ENCODE data around the gene CLIP2.
"Not testable (repeated sequence)": the region's sequence is repeated elsewhere in the genome, so short reads cannot be mapped to it uniquely, and the experiment has no call there.

The CLIP2 gene

DNA sequence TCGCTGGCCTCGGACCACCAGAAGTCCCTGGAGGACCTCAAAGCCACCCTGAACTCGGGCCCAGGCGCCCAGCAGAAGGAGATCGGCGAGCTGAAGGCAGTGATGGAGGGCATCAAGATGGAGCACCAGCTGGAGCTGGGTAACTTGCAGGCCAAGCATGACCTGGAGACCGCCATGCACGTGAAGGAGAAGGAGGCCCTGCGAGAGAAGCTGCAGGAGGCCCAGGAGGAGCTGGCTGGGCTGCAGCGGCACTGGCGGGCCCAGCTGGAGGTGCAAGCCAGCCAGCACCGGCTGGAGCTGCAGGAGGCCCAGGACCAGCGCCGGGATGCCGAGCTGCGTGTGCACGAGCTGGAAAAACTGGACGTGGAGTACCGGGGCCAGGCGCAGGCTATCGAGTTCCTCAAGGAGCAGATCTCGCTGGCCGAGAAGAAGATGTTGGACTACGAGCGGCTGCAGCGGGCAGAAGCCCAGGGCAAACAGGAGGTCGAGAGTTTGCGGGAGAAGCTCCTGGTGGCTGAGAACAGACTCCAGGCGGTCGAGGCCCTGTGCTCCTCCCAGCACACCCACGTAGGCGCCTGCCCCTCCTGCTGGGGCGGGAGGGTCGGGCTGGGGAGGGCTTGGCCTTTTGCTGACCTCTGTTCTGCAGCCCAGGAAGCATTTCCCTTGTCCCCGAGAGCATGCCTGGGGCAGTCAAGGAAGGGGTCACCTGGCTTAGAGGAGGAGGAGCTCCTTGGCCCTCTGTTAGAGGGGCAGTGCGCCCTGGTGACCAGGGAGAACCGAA is 87.2 kb downstream of the CLIP2 start:
- DNase-seq, result no peak

DNA sequence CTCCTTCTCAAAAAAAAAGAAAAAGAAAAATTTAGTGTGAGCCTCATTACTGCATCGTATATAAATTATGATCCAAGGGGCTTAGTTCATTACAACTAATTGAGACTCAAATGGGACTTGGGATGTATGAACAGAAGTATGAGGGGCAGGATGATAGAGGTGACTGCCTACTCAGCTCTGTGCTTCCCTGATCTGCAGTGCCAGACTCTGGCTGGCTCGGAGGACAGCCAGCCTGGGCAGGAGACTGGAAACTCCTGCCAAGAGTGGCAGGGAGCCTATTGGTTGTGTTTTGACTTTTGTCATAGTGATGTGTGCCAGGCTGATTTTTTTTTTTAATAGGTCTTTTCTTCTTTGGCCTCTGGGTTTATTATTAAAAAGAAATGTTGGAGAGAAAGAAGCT is 90.7 kb downstream of the CLIP2 start:
- DNase-seq, result no peak

DNA sequence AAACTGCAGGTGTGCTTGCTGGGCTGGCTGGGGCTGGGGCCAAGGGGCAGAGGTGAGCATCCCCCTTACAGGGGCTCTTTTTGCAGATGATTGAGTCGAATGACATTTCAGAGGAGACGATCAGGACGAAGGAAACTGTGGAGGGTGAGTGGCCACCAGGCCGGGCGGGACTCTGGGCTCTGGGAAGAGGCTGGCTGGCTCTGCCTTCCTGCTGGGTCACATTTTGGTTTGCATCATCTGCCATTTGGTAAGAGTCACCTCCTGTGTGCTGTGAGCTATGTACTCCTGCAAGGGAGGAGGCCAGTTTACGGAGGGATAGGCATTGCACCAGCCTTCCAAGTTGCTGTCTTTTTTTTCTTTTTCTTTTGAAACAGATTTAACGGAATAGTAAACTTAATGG is 91.5 kb downstream of the CLIP2 start:
- DNase-seq, result no peak

DNA sequence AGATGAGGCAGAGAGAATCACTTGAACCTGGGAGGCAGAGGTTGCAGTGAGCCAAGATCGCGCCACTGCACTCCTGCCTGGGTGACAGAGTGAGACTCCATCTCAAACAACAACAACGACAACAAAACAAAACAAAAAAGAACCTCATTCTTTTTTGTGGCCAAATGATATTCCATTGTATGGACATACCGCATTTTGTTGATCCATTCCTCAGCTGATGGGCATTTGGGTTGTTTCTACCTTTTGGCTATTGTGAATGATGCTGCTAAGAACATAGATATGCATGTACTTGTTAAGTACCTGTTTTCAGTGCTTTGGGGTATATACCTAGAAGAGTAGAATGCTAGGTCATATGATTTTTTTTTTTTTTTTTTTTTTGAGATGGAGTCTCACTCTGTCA is 94.9 kb downstream of the CLIP2 start:
- not testable (repeated sequence) for DNase-seq

DNA sequence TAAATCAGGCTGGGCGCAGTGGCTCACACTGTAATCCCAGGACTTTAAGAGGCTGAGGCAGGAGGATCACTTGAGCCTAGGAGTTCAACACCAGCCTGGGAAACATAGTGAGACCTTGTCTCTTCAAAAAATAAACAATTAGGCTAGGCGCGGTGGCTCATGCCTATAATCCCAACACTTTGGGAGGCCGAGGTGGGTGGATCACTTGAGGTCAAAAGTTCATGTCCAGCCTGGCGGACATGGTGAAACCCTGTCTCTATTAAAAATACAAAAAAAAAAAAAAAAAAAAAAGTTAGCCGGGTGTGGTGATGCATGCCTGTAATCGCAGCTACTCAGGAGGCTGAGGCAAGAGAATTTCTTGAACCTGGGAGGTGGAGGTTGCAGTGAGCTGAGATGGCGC is 95.6 kb downstream of the CLIP2 start:
- DNase-seq, result not testable (repeated sequence)

DNA sequence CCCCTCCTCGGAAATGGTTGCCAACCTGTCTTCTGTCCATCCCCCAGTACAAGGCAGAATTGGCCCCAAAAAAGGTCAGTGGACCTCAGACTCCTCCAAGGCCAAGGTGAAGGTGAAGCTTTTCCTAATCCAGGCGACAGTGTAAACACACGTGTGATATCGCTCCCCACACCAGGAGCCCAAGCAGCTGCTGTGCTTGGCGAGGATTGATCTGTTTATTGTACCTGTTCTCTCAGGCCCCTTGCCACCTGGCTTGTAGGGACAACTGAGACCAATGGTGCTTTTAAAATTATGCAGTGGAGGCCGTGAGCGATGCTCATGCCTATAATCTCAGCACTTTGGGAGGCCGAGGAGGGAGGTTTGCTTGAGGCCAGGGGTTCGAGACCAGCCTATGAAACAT is 98.4 kb downstream of the CLIP2 start:
- no peak for DNase-seq

DNA sequence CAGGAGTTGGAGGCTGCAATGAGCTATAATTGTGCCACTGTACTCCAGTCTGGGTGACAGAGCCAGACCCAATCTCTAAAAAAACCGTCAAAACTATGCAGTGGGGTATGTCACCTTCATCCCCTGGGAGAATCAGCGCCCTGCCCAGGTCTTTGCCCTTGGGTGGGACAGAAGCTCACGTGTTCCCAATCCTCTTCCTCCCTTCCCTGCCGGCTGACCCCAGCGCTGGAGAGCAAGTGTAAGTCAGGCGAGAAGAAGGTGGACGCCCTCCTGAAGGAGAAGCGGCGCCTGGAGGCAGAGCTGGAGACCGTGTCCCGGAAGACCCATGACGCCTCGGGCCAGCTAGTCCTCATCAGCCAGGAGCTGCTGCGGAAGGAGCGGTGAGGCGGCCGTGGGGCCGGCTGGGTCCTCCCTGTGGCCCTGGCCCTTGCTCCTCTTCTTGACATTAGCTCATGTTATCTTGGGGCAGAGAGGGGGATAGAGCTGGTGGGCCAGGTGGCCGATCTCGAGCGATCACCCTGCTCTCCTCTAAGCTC is 99.7 kb downstream of the CLIP2 start:
- DNase-seq, result no peak

DNA sequence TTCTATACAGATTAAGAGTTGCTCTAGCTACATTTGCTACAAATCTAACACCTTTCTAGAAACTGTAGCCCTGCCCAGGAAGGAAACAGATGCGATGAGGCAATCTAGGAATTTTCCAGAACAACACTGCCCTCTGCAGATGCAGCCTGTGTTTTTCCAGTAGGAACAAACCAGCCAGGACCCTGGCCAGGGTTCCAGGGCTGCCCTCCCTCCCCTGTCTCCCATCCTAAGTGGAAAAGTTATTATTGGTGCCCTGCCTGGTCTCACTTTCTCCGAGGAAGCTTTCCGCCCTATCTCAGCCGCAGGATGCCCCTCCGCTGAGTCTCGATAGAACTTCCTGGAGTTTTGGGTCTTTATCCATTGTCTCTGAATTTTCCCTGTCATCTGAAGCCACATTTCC is 104.5 kb downstream of the CLIP2 start:
- DNase-seq, result not testable (repeated sequence)

DNA sequence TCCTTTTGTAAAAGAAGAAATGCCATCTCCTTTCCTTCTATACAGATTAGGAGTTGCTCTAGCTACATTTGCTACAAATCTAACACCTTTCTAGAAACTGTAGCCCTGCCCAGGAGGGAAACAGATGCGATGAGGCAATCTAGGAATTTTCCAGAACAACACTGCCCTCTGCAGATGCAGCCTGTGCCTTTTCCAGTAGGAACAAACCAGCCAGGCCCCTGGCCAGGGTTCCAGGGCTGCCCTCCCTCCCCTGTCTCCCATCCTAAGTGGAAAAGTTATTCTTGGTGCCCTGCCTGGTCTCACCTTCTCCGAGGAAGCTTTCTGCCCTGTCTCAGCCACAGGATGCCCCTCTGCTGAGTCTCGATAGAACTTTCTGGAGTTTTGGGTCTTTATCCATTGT is 105.4 kb downstream of the CLIP2 start:
- DNase-seq, result not testable (repeated sequence)

DNA sequence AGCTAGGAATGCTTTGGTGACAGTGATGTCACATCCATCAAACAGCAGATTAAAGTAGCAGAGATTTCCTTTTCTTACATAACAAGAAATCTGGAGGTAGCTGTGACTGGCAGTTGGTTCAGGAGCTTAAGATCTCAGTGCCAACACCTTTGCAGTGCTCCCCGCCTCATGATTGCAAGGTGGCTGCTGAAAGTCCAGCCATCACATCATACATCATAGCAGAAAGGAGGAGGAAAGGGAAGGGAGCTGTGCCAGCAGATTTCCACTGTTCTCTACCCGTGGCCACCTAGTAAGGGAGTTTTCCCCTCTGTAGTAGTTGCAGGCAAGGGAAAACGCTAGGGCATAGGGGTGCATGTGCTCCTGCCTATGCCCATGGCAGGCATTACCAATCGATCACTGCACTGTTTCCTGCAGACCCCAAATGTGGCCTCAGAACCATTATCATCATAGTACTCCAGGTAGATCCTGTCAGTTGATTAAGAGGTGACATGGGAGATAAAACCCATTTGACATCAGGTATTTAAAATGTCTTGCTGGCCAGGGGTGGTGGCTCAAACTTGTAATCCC is 106.6 kb downstream of the CLIP2 start:
- DNase-seq, result no peak

DNA sequence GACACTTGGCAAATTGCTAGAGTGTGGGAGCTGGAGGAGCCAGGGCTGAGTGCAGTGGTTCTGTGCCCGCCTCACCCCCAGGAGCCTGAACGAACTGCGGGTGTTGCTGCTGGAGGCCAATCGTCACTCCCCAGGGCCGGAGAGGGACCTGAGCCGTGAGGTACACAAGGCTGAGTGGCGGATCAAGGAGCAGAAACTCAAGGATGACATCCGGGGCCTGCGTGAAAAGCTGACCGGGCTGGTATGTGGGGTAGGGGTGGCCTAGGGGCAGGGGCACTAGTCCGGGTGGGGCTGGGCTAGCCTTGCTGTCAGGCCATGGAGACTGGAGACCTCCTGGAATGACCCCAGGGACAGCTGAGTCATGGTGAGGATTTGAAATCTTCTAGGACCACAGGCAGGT is 107.8 kb downstream of the CLIP2 start:
- no peak for DNase-seq

DNA sequence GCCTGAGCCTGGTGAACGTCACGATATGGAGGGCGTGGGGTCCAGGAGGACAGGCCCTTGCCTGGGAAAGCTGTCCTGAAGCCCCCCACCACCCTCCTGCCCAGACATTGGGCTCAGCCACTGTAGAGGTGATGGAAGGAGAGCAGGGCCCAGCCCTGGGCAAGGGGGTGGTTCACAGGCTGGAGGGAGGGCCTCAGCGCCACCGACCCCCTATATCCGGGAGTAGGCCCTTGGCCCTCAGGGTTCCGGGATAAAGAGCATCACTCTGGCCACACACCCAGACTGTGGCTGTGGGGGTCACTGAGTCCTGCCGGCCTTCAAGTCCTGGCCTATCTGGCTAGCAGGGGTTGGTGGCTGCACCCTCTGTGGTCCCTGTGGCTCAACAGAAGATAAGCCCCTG is 109.2 kb downstream of the CLIP2 start:
- DNase-seq, result no peak

DNA sequence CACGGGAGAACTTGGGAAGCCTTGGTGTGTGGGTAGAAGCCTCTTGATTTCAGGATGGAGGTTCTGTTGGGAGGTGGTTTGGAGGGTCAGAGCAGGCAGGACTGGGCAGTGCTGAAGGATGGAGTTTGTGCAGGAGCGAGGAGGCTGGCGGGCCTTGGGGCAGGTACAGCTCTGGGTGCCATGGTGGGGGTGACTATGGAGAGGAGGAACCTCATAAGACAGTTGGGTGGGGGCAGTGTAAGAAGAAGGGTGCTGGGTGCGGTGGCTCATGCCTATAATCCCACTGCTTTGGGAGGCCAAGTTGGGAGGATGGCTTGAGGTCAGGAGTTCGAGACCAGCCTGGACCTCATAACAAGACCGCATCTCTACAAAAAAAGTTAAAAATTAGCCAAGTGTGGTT is 109.8 kb downstream of the CLIP2 start:
- DNase-seq, result no peak

DNA sequence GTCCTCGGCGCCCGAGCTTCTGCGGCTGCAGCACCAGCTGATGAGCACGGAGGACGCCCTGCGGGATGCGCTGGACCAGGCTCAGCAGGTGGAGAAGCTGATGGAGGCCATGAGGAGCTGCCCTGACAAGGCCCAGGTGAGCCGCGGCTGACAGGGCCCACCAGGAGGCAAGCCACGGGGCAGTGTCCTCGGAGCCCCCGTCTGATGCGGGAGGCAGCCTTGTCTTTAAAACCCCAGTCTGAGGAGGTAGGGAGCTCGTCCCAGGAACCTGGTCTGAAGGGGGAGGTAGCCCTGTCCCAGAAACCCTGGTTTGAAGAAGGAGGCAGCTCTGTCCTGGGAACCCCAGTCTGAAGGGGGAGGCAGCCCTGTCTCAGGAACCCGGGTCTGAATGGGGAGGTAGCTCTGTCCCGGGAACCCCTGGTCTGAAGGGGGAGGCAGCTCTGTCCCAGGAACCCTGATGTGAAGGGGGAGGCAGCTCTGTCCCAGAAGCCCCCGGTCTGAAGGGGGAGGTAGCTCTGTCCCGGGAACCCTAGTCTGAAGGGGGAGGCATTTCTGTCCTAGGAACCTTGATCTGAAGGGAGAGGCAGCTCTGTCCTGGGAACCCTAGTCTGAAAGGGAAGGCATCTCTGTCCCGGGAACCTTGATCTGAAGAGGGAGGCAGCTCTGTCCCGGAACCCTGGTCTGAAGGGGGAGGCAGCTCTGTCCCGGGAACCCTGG is 111.4 kb downstream of the CLIP2 start:
- no peak for DNase-seq

DNA sequence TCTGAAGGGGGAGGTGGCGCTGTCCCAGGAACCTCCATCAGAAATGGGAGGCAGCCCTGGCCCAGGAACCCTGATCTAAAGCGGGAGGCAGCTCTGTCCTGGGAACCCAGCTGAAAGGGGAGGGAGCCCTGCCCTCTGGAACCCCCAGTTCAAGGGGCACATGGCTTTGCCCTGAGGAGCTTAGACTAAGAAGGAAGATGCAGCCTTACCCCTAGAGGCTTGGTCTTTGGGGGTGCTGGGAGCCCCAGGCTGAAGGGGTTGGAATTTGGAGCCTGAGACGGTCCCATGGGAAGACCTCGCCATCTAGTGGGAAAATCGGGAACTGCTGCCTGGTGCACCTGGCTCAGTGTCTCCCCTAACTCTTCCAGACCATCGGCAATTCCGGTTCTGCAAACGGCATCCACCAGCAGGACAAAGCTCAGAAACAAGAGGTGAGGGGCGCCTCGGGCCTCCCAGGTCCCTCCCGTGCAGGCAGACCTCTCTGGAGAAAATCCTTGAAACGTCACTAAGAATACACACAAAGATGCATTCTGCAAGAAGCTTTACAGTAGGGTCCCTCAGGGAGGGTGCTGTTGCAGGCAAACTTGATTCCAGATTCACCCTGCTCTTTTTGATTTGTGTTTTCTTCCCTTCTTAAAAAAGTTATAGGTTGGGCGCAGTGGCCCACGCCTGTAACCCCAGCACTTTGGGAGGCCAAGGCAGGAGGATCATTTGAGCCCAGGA is 112.1 kb downstream of the CLIP2 start:
- DNase-seq, result peak; percentile 72

DNA sequence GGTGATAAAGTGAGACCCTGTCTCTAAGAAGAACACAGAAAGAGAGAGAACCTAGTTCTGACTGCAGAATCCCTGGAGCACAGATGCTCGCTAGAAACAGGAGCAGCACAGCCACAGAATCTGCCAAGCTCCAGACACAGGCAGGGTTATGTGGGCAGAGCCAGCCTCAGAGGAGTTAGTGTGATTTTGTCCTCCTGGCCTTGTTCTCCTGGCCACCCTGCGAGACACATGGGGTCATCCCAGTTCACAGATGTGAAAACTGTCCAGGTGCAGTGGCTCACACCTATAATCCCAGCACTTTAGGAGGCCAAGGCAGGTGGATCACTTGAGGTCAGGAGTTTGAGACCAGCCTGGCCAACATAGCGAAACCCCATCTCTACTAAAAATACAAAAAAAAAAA is 113.5 kb downstream of the CLIP2 start:
- DNase-seq, result not testable (repeated sequence)

DNA sequence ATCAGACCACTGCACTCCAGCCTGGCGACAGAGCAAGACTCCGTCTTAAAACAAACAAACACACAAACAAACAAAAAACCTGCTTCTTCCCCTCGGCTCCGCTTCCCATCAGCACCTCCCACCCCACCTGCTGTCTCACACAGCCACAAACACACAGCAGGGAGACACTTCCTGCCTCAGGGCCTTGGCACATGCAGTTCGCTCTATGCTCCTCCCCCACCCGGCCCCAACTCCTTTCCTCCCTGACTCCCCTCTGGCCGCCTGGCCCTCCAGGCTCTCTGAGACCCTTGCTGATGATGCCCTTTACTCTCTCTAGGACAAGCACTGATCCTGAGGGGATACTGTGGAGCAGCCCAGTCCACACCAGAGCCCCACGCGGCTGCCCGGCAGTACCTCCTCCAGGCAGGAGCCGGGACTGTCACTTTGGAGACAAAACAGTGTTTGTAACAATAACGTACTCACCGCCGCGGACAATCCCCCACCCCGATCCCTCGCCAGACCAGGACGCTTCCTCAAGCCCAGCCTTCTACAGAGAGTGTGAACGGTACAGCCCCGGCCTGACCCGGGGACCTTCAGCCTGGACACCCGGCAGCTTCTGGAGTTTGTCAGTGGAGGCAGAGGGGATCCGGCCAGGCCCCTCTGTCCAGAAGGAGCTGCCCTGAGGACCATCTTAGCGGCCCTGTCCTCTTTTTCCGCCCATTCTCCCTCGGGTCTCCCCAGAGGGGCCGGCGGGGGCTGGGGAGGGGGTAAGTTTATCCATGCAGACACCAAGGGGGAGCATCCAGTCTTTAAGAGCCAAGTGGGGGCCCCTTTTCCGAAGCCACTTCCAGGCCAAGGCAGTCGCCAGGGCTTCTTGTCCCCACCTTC is 114.5 kb downstream of the CLIP2 start:
- DNase-seq, result no peak

DNA sequence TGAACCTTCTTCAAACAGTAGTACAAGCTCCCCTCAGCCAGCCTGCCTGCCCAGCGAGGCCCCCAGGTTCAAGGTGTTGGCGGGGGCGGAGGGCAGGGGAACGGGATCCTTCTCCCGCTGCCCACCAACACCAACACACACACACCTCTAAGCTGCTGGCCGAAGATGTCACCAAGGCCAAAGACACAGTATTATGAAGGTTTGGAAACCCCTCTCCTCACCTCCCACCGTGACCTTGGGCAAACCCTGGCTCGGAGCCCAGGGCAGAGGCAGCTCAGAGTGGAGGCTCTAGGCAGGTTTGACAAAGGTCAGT is 115.1 kb downstream of the CLIP2 start:
- DNase-seq, result no peak

DNA sequence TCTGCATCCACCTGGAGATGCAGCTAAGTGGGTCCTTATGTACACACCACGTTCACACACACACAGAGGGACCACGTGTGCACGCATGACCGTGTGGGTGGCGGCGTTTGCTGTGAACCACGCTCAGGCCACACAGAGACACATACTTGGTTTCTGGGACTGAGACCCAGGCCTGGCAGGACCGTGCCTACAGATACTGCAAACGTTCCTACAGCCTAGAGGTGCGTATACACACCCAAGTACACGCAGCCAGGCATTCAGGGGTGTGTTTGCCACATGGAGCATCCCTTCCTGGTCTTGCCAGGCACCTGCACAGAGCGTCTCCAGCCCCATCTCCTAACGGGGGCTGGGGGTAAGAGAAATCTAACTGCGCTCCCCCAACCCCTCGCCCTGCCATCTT is 115.5 kb downstream of the CLIP2 start:
- DNase-seq, result no peak

DNA sequence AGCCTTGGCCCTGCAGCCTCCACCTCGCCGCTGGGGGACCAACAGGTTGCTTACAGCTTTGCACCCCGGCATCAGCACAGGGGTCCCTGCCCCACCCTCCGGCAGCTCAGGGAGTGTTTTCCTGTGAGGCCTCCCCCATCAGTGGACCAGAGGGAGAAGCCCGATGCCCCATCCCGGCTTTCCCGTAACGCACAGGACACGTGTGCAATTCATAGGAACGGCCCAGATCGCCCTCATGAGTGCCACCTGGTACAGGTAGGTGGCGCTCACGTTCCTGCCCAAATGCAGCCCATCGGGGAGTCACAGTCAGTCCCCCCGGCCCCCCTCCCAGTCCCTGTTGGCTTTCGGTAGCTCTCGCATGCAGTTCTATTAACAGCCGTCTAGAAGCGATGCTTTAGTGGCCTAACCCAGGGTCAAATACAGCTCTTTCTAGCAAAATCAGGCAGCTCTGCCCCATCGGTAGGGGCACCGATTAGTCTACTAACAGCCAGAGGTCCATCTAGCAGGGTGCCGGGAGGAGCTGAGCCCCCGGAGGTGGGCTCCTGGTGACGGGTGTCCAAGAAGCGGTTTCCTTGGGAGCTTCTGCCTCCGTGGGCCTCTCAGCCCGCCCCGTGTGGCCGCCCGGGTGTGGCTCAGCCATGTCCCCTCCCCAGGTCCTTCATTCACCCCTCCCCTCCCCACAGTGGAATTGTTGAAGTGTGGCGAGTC is 116.1 kb downstream of the CLIP2 start:
- DNase-seq, result no peak

DNA sequence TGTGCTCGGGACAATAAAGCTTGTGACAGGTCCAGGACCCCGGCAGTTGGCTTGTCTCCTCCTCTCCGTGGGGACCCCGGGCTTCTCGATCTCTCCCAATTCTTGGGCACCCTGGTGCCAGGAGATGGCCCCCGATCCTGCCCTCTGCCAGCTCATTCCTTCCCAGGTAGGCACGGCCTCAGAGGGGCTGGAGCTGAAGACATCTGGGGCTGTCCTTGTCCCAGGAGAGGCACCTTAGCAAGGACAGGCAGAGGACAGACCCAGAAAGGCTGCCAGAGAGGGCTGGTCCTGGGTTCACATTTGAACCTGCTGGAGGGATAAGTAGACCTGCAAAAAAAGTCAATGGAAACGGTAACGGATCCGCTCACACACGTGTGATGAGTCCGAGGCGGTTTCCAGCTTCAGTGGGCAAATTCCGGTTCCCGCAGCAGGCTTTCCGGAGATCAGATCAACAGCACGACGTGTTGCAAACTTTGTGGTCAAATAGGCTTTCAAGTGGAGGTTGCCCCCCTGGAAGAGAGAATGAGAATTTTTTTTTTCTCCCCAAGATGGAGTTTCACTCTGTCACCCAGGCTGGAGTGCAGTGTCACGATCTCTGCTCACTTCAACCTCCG is 116.8 kb downstream of the CLIP2 start:
- DNase-seq, result no peak
